Fibroblast of peridontal ligament (primary cell): ENCODE measurements around the gene LZTR1.
"Not testable (repeated sequence)": the region's sequence is repeated elsewhere in the genome, so short reads cannot be mapped to it uniquely, and the experiment has no call there.

Experiments
- DNase-seq: peaks from one replicate; pipeline ENCODE4 v3.0.0-alpha.2; 2010; ENCODE audit errors: extremely low read depth

The LZTR1 gene

GRCh38 chr22:20996598-20997535 lies 14.8 kb downstream of the LZTR1 start:
- no peak for DNase-seq

- DNase-seq, result no peak
These were observed 15.6 kb downstream of the LZTR1 start for GRCh38 chr22:20997536-20998257.

- DNase-seq, result peak; percentile 22
These were observed 16.6 kb downstream of the LZTR1 start for GRCh38 chr22:20998411-20999336.

GRCh38 chr22:20999350-21000206 lies 17.5 kb downstream of the LZTR1 start:
- no peak for DNase-seq

GRCh38 chr22:21000207-21000986 lies 18.3 kb downstream of the LZTR1 start:
- DNase-seq, result peak; percentile 18

GRCh38 chr22:21000987-21001600 lies 19.0 kb downstream of the LZTR1 start:
- DNase-seq, result peak; percentile 11

GRCh38 chr22:21001601-21002325 lies 19.7 kb downstream of the LZTR1 start, which contains the start of gene THAP7:
Gene THAP7, minus strand, starts transcription at chr22:21002118. Its CDS starts 207 bp downstream, at chr22:21001911.
- DNase-seq, result peak; percentile 93

GRCh38 chr22:21003782-21004181 lies 21.7 kb downstream of the LZTR1 start:
- no peak for DNase-seq

- not testable (repeated sequence) for DNase-seq
These were observed 27.1 kb downstream of the LZTR1 start for GRCh38 chr22:21009208-21009607.

- peak; percentile 57 for DNase-seq
These were observed 27.7 kb downstream of the LZTR1 start for GRCh38 chr22:21009638-21010425.

- no peak for DNase-seq
These were observed 28.5 kb downstream of the LZTR1 start for GRCh38 chr22:21010426-21011113.

- no peak for DNase-seq
These were observed 30.6 kb downstream of the LZTR1 start for GRCh38 chr22:21012446-21013407.

- no peak for DNase-seq
These were observed 31.6 kb downstream of the LZTR1 start for GRCh38 chr22:21013657-21014201.

GRCh38 chr22:21014202-21014725 lies 32.2 kb downstream of the LZTR1 start:
- DNase-seq, result peak; percentile 83

GRCh38 chr22:21014726-21015465 lies 32.8 kb downstream of the LZTR1 start, which contains the start of gene P2RX6:
Gene P2RX6, plus strand, starts transcription at chr22:21015165. Its CDS starts 10 bp downstream, at chr22:21015175.
- DNase-seq, result peak; percentile 53
